ENCODE data around the gene LIPE.

The LIPE gene

DNA sequence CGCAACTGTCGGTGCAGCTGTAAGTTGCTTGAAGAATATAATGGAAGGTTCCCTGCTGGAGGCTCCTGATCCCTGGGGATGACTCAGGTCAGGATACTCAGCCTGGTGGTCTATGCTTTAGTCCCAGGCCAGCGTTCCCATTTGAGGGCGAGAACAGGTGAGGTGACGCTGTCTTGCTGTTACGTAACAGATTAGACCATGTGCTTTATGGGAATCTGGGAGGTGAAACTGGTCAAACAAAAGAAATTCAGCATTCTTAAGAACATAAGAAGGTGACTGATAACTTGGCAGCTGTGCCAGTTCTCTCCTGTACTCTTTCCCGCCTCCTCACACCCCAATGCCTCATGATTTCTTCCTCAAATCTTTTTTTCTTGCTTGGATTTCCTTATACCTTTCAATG is 15.6 kb upstream of the LIPE start, which contains the start of gene CXCL17 (continued):
- TF ChIP-seq ZFP30 (CRISPR knock-in tag; IDR thresholded peaks at IDR 0.05) (no peak), RARB (CRISPR knock-in tag; IDR thresholded peaks at IDR 0.05) (no peak), ZNF8 (CRISPR knock-in tag; IDR thresholded peaks at IDR 0.05) (no peak), ZFP3 (CRISPR knock-in tag; IDR thresholded peaks at IDR 0.05) (no peak), OSR1 (CRISPR knock-in tag; IDR thresholded peaks at IDR 0.05) (no peak), SNAI2 (CRISPR knock-in tag; IDR thresholded peaks at IDR 0.05) (no peak), GLIS3 (CRISPR knock-in tag; IDR thresholded peaks at IDR 0.05) (no peak), BACH2 (CRISPR knock-in tag; IDR thresholded peaks at IDR 0.05; ENCODE audit: borderline replicate concordance) (no peak), PPARA (CRISPR knock-in tag; IDR thresholded peaks at IDR 0.05; ENCODE audit: borderline replicate concordance) (no peak)

DNA sequence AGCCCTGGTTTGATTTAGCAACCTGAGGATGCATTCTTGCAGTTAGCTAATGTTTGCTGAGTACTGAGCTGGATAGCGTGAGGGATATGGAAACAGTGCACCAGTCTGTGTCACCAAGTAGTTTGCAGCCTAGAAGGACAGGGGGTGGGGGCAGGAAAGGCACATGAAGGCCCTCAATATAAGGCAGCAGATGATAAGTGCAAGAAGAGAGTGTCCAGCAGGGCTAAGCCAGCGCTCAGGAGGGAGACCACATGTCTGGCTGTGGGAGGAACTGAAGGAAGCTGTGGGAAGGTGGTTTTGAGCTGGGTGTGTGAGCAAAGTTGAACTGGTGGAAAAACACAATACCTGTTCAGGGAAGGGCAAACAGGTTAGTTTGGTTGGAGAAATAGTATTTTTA is 13.9 kb upstream of the LIPE start:
- no peak for ATAC-seq
- no peak for TF ChIP-seq ZNF70 (CRISPR knock-in tag; IDR thresholded peaks at IDR 0.05)
- TF ChIP-seq, protein P1, sequence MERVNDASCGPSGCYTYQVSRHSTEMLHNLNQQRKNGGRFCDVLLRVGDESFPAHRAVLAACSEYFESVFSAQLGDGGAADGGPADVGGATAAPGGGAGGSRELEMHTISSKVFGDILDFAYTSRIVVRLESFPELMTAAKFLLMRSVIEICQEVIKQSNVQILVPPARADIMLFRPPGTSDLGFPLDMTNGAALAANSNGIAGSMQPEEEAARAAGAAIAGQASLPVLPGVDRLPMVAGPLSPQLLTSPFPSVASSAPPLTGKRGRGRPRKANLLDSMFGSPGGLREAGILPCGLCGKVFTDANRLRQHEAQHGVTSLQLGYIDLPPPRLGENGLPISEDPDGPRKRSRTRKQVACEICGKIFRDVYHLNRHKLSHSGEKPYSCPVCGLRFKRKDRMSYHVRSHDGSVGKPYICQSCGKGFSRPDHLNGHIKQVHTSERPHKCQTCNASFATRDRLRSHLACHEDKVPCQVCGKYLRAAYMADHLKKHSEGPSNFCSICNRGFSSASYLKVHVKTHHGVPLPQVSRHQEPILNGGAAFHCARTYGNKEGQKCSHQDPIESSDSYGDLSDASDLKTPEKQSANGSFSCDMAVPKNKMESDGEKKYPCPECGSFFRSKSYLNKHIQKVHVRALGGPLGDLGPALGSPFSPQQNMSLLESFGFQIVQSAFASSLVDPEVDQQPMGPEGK (CRISPR knock-in tag; IDR thresholded peaks at IDR 0.05; ENCODE audit: borderline replicate concordance), result no peak
- TF ChIP-seq TOX (CRISPR knock-in tag; IDR thresholded peaks at IDR 0.05; ENCODE audit: borderline replicate concordance), result no peak
- TF ChIP-seq SNAI2 (CRISPR knock-in tag; IDR thresholded peaks at IDR 0.05), result no peak
- TF ChIP-seq PPARA (CRISPR knock-in tag; IDR thresholded peaks at IDR 0.05; ENCODE audit: borderline replicate concordance), result no peak
- TF ChIP-seq, protein P2, sequence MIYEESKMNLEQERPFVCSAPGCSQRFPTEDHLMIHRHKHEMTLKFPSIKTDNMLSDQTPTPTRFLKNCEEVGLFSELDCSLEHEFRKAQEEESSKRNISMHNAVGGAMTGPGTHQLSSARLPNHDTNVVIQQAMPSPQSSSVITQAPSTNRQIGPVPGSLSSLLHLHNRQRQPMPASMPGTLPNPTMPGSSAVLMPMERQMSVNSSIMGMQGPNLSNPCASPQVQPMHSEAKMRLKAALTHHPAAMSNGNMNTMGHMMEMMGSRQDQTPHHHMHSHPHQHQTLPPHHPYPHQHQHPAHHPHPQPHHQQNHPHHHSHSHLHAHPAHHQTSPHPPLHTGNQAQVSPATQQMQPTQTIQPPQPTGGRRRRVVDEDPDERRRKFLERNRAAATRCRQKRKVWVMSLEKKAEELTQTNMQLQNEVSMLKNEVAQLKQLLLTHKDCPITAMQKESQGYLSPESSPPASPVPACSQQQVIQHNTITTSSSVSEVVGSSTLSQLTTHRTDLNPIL (CRISPR knock-in tag; IDR thresholded peaks at IDR 0.05; ENCODE audit: low read depth), result no peak
- no peak for TF ChIP-seq ZNF8 (CRISPR knock-in tag; IDR thresholded peaks at IDR 0.05)
- no peak for TF ChIP-seq TCF4 (CRISPR knock-in tag; IDR thresholded peaks at IDR 0.05; ENCODE audit: borderline replicate concordance)

GRCh38 chr19:42440357-42441048 is 13.3 kb upstream of the LIPE start:
- ATAC-seq, result peak; percentile 81

More at GRCh38 chr19:42440357-42441048, 13.3 kb upstream of the LIPE start:
- TF ChIP-seq ZFP30 (CRISPR knock-in tag; IDR thresholded peaks at IDR 0.05) (no peak), ARNTL (CRISPR knock-in tag; IDR thresholded peaks at IDR 0.05; ENCODE audit: borderline replicate concordance, low read depth) (no peak), ZNF8 (CRISPR knock-in tag; IDR thresholded peaks at IDR 0.05) (no peak), SNAI2 (CRISPR knock-in tag; IDR thresholded peaks at IDR 0.05) (no peak), ZNF70 (CRISPR knock-in tag; IDR thresholded peaks at IDR 0.05) (no peak), OSR1 (CRISPR knock-in tag; IDR thresholded peaks at IDR 0.05) (no peak), CSDC2 (CRISPR knock-in tag; IDR thresholded peaks at IDR 0.05) (no peak), TCF4 (CRISPR knock-in tag; IDR thresholded peaks at IDR 0.05; ENCODE audit: borderline replicate concordance) (no peak), PPARA (CRISPR knock-in tag; IDR thresholded peaks at IDR 0.05; ENCODE audit: borderline replicate concordance) (no peak), BACH2 (CRISPR knock-in tag; IDR thresholded peaks at IDR 0.05; ENCODE audit: borderline replicate concordance) (no peak), TOX (CRISPR knock-in tag; IDR thresholded peaks at IDR 0.05; ENCODE audit: borderline replicate concordance) (no peak), ISL1 (CRISPR knock-in tag; IDR thresholded peaks at IDR 0.05) (no peak), ESRRG (CRISPR knock-in tag; IDR thresholded peaks at IDR 0.05) (no peak), ZNF565 (CRISPR knock-in tag; conservative IDR thresholded peaks at IDR 0.05; ENCODE audit: low read depth) (no peak), ZFP3 (CRISPR knock-in tag; IDR thresholded peaks at IDR 0.05) (no peak), GLIS3 (CRISPR knock-in tag; IDR thresholded peaks at IDR 0.05) (no peak)
- TF ChIP-seq, protein P2 (CRISPR knock-in tag; IDR thresholded peaks at IDR 0.05; ENCODE audit: low read depth), result no peak
- TF ChIP-seq, protein P1 (CRISPR knock-in tag; IDR thresholded peaks at IDR 0.05; ENCODE audit: borderline replicate concordance), result no peak
- TF ChIP-seq, protein P3, sequence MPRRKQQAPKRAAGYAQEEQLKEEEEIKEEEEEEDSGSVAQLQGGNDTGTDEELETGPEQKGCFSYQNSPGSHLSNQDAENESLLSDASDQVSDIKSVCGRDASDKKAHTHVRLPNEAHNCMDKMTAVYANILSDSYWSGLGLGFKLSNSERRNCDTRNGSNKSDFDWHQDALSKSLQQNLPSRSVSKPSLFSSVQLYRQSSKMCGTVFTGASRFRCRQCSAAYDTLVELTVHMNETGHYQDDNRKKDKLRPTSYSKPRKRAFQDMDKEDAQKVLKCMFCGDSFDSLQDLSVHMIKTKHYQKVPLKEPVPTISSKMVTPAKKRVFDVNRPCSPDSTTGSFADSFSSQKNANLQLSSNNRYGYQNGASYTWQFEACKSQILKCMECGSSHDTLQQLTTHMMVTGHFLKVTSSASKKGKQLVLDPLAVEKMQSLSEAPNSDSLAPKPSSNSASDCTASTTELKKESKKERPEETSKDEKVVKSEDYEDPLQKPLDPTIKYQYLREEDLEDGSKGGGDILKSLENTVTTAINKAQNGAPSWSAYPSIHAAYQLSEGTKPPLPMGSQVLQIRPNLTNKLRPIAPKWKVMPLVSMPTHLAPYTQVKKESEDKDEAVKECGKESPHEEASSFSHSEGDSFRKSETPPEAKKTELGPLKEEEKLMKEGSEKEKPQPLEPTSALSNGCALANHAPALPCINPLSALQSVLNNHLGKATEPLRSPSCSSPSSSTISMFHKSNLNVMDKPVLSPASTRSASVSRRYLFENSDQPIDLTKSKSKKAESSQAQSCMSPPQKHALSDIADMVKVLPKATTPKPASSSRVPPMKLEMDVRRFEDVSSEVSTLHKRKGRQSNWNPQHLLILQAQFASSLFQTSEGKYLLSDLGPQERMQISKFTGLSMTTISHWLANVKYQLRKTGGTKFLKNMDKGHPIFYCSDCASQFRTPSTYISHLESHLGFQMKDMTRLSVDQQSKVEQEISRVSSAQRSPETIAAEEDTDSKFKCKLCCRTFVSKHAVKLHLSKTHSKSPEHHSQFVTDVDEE (CRISPR knock-in tag; IDR thresholded peaks at IDR 0.05), result no peak
- TF ChIP-seq, protein P4, sequence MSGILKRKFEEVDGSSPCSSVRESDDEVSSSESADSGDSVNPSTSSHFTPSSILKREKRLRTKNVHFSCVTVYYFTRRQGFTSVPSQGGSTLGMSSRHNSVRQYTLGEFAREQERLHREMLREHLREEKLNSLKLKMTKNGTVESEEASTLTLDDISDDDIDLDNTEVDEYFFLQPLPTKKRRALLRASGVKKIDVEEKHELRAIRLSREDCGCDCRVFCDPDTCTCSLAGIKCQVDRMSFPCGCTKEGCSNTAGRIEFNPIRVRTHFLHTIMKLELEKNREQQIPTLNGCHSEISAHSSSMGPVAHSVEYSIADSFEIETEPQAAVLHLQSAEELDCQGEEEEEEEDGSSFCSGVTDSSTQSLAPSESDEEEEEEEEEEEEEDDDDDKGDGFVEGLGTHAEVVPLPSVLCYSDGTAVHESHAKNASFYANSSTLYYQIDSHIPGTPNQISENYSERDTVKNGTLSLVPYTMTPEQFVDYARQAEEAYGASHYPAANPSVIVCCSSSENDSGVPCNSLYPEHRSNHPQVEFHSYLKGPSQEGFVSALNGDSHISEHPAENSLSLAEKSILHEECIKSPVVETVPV (CRISPR knock-in tag; IDR thresholded peaks at IDR 0.05), result no peak
